ENCODE measurements around the gene HBM. TPM values are rescaled to one million over a fixed set of nuclear protein-coding genes. Genes with fewer than 3 reads are reported as not detected.
"Not testable (repeated sequence)": the region's sequence is repeated elsewhere in the genome, so short reads cannot be mapped to it uniquely, and the experiment has no call there.

Gene HBM
- total and polyA plus RNA-seq, 10 of the 15 experiments (the other 5 are each of a cell fraction or from before 2014, with no cell fraction given) = 0.23 TPM; not detected in 9

DNA sequence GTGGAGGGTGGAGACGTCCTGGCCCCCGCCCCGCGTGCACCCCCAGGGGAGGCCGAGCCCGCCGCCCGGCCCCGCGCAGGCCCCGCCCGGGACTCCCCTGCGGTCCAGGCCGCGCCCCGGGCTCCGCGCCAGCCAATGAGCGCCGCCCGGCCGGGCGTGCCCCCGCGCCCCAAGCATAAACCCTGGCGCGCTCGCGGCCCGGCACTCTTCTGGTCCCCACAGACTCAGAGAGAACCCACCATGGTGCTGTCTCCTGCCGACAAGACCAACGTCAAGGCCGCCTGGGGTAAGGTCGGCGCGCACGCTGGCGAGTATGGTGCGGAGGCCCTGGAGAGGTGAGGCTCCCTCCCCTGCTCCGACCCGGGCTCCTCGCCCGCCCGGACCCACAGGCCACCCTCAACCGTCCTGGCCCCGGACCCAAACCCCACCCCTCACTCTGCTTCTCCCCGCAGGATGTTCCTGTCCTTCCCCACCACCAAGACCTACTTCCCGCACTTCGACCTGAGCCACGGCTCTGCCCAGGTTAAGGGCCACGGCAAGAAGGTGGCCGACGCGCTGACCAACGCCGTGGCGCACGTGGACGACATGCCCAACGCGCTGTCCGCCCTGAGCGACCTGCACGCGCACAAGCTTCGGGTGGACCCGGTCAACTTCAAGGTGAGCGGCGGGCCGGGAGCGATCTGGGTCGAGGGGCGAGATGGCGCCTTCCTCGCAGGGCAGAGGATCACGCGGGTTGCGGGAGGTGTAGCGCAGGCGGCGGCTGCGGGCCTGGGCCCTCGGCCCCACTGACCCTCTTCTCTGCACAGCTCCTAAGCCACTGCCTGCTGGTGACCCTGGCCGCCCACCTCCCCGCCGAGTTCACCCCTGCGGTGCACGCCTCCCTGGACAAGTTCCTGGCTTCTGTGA is 11.0 kb downstream of the HBM start, which contains the start of gene HBA1:
Gene HBA1 (plus strand): TSS at position 204 of the 906 bp plus-strand sequence. CDS start 37 bp downstream, at position 241.
- BruUV-seq (replicated peaks); H3K4me1 ChIP-seq (ENCODE audit: control insufficient read depth, insufficient read depth, low read length); FAIRE-seq; H4K20me1 ChIP-seq (ENCODE audit: control insufficient read depth, insufficient read depth); H3K9ac ChIP-seq (ENCODE audit: control insufficient read depth, insufficient read depth, low read length); H3K27ac ChIP-seq (ENCODE audit: control insufficient read depth, insufficient read depth); DNase-seq (ENCODE audit: low read depth, low spot score); H3K9me3 ChIP-seq (replicated peaks; ENCODE audit: control insufficient read depth, insufficient read depth, low read length); SMC1A ChIA-PET (ENCODE audit: uncharacterized antibody, unreplicated experiment); CTCF ChIA-PET; in situ Hi-C loops (cut with MboI); H2AFZ ChIP-seq (ENCODE audit: control insufficient read depth, low read depth, low read length); H3K4me3 ChIP-seq; RAD21 ChIA-PET (ENCODE audit: unreplicated experiment); H3K4me2 ChIP-seq (ENCODE audit: control insufficient read depth, insufficient read depth); H3K36me3 ChIP-seq (ENCODE audit: control insufficient read depth in 2 of 2, insufficient read depth in 2 of 2, low read length in 1 of 2); intact Hi-C loops (cut with micrococcal nuclease; ENCODE audit: unreplicated experiment); POLR2A ChIA-PET; H3K79me2 ChIP-seq (ENCODE audit: control insufficient read depth, insufficient read depth, low read length): not testable (repeated sequence)
- peaks cover 6 to 10% of the 10 kb centered on the region in 2 experiments for H3K27me3 ChIP-seq (replicated peaks in 1 of 2; ENCODE audit: control insufficient read depth in 2 of 2, insufficient read depth in 2 of 2, low read length in 1 of 2)
- ATAC-seq = peak; percentile 19; the same call in 2 of the 3 replicates
- 11% methylated on average over 47 of the region's 88 CpGs for WGBS (ENCODE audit: insufficient coverage, insufficient replicate concordance, low lambda C conversion rate, missing lambda C conversion rate)

DNA sequence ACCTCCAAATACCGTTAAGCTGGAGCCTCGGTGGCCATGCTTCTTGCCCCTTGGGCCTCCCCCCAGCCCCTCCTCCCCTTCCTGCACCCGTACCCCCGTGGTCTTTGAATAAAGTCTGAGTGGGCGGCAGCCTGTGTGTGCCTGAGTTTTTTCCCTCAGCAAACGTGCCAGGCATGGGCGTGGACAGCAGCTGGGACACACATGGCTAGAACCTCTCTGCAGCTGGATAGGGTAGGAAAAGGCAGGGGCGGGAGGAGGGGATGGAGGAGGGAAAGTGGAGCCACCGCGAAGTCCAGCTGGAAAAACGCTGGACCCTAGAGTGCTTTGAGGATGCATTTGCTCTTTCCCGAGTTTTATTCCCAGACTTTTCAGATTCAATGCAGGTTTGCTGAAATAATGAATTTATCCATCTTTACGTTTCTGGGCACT is 11.6 kb downstream of the HBM start:
- DNase-seq (ENCODE audit: low read depth, low spot score) (no peak), ATAC-seq (no peak), FAIRE-seq (no peak)
- Histone ChIP-seq H3K79me2 (ENCODE audit: control insufficient read depth, insufficient read depth, low read length) (no peaks in the 10 kb centered on the region), H3K36me3 (ENCODE audit: control insufficient read depth in 2 of 2, insufficient read depth in 2 of 2, low read length in 1 of 2) (no peaks in the 10 kb centered on the region), H3K27me3 (replicated peaks in 1 of 2; ENCODE audit: control insufficient read depth in 2 of 2, insufficient read depth in 2 of 2, low read length in 1 of 2) (peaks cover 6 to 10% of the 10 kb centered on the region in 2 experiments), H3K4me1 (ENCODE audit: control insufficient read depth, insufficient read depth, low read length) (peaks cover 8% of the 10 kb centered on the region; the same call in 1 of the 2 replicates), H3K27ac (ENCODE audit: control insufficient read depth, insufficient read depth) (no peak overlapping the region), H3K4me3 (no peak overlapping the region), H4K20me1 (ENCODE audit: control insufficient read depth, insufficient read depth) (no peaks in the 10 kb centered on the region), H2AFZ (ENCODE audit: control insufficient read depth, low read depth, low read length) (no peak overlapping the region), H3K9ac (ENCODE audit: control insufficient read depth, insufficient read depth, low read length) (no peak overlapping the region), H3K4me2 (ENCODE audit: control insufficient read depth, insufficient read depth) (no peak overlapping the region), H3K9me3 (replicated peaks; ENCODE audit: control insufficient read depth, insufficient read depth, low read length) (no peaks in the 10 kb centered on the region)
- ChIA-PET RAD21 (ENCODE audit: unreplicated experiment) (no interaction called here), POLR2A (no interaction called here), SMC1A (ENCODE audit: uncharacterized antibody, unreplicated experiment) (no interaction called here), CTCF (no interaction called here)
- TF ChIP-seq CBX5 (IDR thresholded peaks at IDR 0.05; ENCODE audit: low read depth) = no peak
- TF ChIP-seq RAD21 (IDR thresholded peaks at IDR 0.05; ENCODE audit: insufficient read depth, low read depth, low read length) = no peak
- intact Hi-C loops (cut with micrococcal nuclease; ENCODE audit: unreplicated experiment) (no loop called here), in situ Hi-C loops (cut with MboI) (no loop called here)
- WGBS (ENCODE audit: insufficient coverage, insufficient replicate concordance, low lambda C conversion rate, missing lambda C conversion rate) = 10% methylated on average over 10 of the region's 13 CpGs
- no TSS peak for BruUV-seq (replicated peaks)

Measured in GM12878 (cell line).